Central memory CD8-positive, alpha-beta T cell (primary cell): ENCODE measurements around the gene ZEB2.

Experiments used
- ATAC-seq: fragments of 150-1000 bp; cut with Tn5 transposase; replicated peaks from 2 replicates; pipeline ENCODE4 v1.10.0; 2022; ENCODE audit warnings: mild to moderate bottlenecking, moderate FRiP score, moderate number of reproducible peaks; ENCODE audit not compliant: poor library complexity, severe bottlenecking; ENCODE audit errors: extremely low read depth
- DNase-seq, 2 donors: peaks; one replicate each; pipeline ENCODE4 v3.0.0; 2021; ENCODE audit warnings: low spot score in 2 of 2
- H3K27ac Mint-ChIP-seq: one replicate; pipeline ENCODE4 v1.8.0; 2022; ENCODE audit warnings: low read depth, mild to moderate bottlenecking, moderate library complexity, mixed read lengths
- H3K27me3 Mint-ChIP-seq: one replicate; pipeline ENCODE4 v1.8.0; 2022; ENCODE audit warnings: mixed read lengths
- H3K36me3 Mint-ChIP-seq: one replicate; pipeline ENCODE4 v1.8.0; 2022; ENCODE audit warnings: mild to moderate bottlenecking, moderate library complexity, mixed read lengths; ENCODE audit not compliant: insufficient read depth
- H3K4me1 Mint-ChIP-seq: one replicate; pipeline ENCODE4 v1.8.0; 2022; ENCODE audit warnings: mixed read lengths
- H3K4me3 Mint-ChIP-seq: one replicate; pipeline ENCODE4 v1.8.0; 2022; ENCODE audit warnings: mild to moderate bottlenecking, moderate library complexity, mixed read lengths
- H3K9me3 Mint-ChIP-seq: one replicate; pipeline ENCODE4 v1.8.0; 2022; ENCODE audit warnings: mixed read lengths

The ZEB2 gene

GRCh38 chr2:144509001-144509878 lies 10.7 kb downstream of the ZEB2 start:
- no peak for DNase-seq
- Mint-ChIP-seq H3K4me3 (no peak overlapping the region), H3K27me3 (peaks cover 10% of the 10 kb centered on the region), H3K9me3 (peaks cover 6% of the 10 kb centered on the region), H3K36me3 (peaks cover 81% of the 10 kb centered on the region), H3K27ac (no peak overlapping the region), H3K4me1 (peaks cover 94% of the 10 kb centered on the region)
- no peak for ATAC-seq

GRCh38 chr2:144508172-144508851 lies 11.6 kb downstream of the ZEB2 start:
- Mint-ChIP-seq H3K27ac (no peak overlapping the region), H3K36me3 (peaks cover 79% of the 10 kb centered on the region), H3K9me3 (peaks cover 6% of the 10 kb centered on the region), H3K4me3 (no peak overlapping the region), H3K4me1 (peaks cover 90% of the 10 kb centered on the region), H3K27me3 (peaks cover 10% of the 10 kb centered on the region)
- DNase-seq (peak in 1 of 2 donors; percentile 71), ATAC-seq (peak; percentile 63)

- H3K27me3 Mint-ChIP-seq = peaks cover 10% of the 10 kb centered on the region
- H3K36me3 Mint-ChIP-seq = peaks cover 74% of the 10 kb centered on the region
- ATAC-seq (no peak), DNase-seq (no peak)
- H3K9me3 Mint-ChIP-seq = peaks cover 6% of the 10 kb centered on the region
- no peak overlapping the region for H3K4me3 Mint-ChIP-seq
- no peak overlapping the region for H3K27ac Mint-ChIP-seq
- peaks cover 84% of the 10 kb centered on the region for H3K4me1 Mint-ChIP-seq
Measured at GRCh38 chr2:144507441-144508171, 12.3 kb downstream of the ZEB2 start.

GRCh38 chr2:144505245-144505831 lies 14.6 kb downstream of the ZEB2 start:
- H3K4me3 Mint-ChIP-seq = peak overlapping the region; percentile 73
- peak in 1 of 2 donors; percentile 69 for DNase-seq
- H3K27me3 Mint-ChIP-seq = peaks cover 3% of the 10 kb centered on the region
- peaks cover 64% of the 10 kb centered on the region for H3K36me3 Mint-ChIP-seq
- peaks cover 76% of the 10 kb centered on the region for H3K4me1 Mint-ChIP-seq
- peak; percentile 58 for ATAC-seq
- H3K9me3 Mint-ChIP-seq = peaks cover under 1% of the 10 kb centered on the region
- H3K27ac Mint-ChIP-seq = no peak overlapping the region

GRCh38 chr2:144504218-144504641 lies 15.7 kb downstream of the ZEB2 start:
- no peak overlapping the region for H3K27ac Mint-ChIP-seq
- no peaks in the 10 kb centered on the region for H3K9me3 Mint-ChIP-seq
- H3K4me3 Mint-ChIP-seq = peak overlapping the region; percentile 73
- H3K27me3 Mint-ChIP-seq = no peaks in the 10 kb centered on the region
- H3K4me1 Mint-ChIP-seq = peaks cover 68% of the 10 kb centered on the region
- no peak for DNase-seq
- ATAC-seq = no peak
- H3K36me3 Mint-ChIP-seq = peaks cover 55% of the 10 kb centered on the region

- no peaks in the 10 kb centered on the region for H3K9me3 Mint-ChIP-seq
- no peak overlapping the region for H3K4me3 Mint-ChIP-seq
- peaks cover 52% of the 10 kb centered on the region for H3K36me3 Mint-ChIP-seq
- no peak for ATAC-seq
- H3K4me1 Mint-ChIP-seq = peaks cover 63% of the 10 kb centered on the region
- no peaks in the 10 kb centered on the region for H3K27me3 Mint-ChIP-seq
- DNase-seq = no peak
- H3K27ac Mint-ChIP-seq = no peak overlapping the region
Measured at GRCh38 chr2:144503242-144503641, 16.7 kb downstream of the ZEB2 start.

- Mint-ChIP-seq H3K27me3 (no peaks in the 10 kb centered on the region), H3K27ac (peak overlapping the region; percentile 25), H3K36me3 (peaks cover 48% of the 10 kb centered on the region), H3K9me3 (no peaks in the 10 kb centered on the region), H3K4me3 (no peak overlapping the region), H3K4me1 (peaks cover 56% of the 10 kb centered on the region)
- DNase-seq = no peak
- ATAC-seq = no peak
Measured at GRCh38 chr2:144502369-144502768, 17.6 kb downstream of the ZEB2 start.

- DNase-seq (no peak), ATAC-seq (no peak)
- H3K27ac Mint-ChIP-seq = peak overlapping the region; percentile 54
- peaks cover 50% of the 10 kb centered on the region for H3K36me3 Mint-ChIP-seq
- H3K4me3 Mint-ChIP-seq = no peak overlapping the region
- H3K4me1 Mint-ChIP-seq = peaks cover 58% of the 10 kb centered on the region
- no peaks in the 10 kb centered on the region for H3K27me3 Mint-ChIP-seq
- no peaks in the 10 kb centered on the region for H3K9me3 Mint-ChIP-seq
Measured at GRCh38 chr2:144501627-144502026, 18.3 kb downstream of the ZEB2 start.

- H3K36me3 Mint-ChIP-seq = peaks cover 50% of the 10 kb centered on the region
- no peak for ATAC-seq
- peaks cover 59% of the 10 kb centered on the region for H3K4me1 Mint-ChIP-seq
- DNase-seq = no peak
- H3K27me3 Mint-ChIP-seq = no peaks in the 10 kb centered on the region
- H3K4me3 Mint-ChIP-seq = no peak overlapping the region
- H3K27ac Mint-ChIP-seq = peak overlapping the region; percentile 54
- H3K9me3 Mint-ChIP-seq = no peaks in the 10 kb centered on the region
Measured at GRCh38 chr2:144501118-144501517, 18.8 kb downstream of the ZEB2 start.

- H3K36me3 Mint-ChIP-seq = peaks cover 51% of the 10 kb centered on the region
- peak overlapping the region; percentile 54 for H3K27ac Mint-ChIP-seq
- peaks cover 59% of the 10 kb centered on the region for H3K4me1 Mint-ChIP-seq
- H3K9me3 Mint-ChIP-seq = no peaks in the 10 kb centered on the region
- no peak for ATAC-seq
- no peak overlapping the region for H3K4me3 Mint-ChIP-seq
- DNase-seq = no peak
- H3K27me3 Mint-ChIP-seq = no peaks in the 10 kb centered on the region
Measured at GRCh38 chr2:144500563-144500962, 19.4 kb downstream of the ZEB2 start.

GRCh38 chr2:144498277-144498676 lies 21.6 kb downstream of the ZEB2 start:
- Mint-ChIP-seq H3K4me1 (peaks cover 55% of the 10 kb centered on the region), H3K27me3 (no peaks in the 10 kb centered on the region), H3K27ac (no peak overlapping the region), H3K36me3 (peaks cover 47% of the 10 kb centered on the region), H3K4me3 (peak overlapping the region; percentile 25), H3K9me3 (no peaks in the 10 kb centered on the region)
- ATAC-seq (no peak), DNase-seq (no peak)

- Mint-ChIP-seq H3K27me3 (no peaks in the 10 kb centered on the region), H3K36me3 (peaks cover 49% of the 10 kb centered on the region), H3K4me3 (peak overlapping the region; percentile 1), H3K4me1 (peaks cover 61% of the 10 kb centered on the region), H3K9me3 (no peaks in the 10 kb centered on the region), H3K27ac (peak overlapping the region; percentile 47)
- ATAC-seq = no peak
- DNase-seq = no peak
Measured at GRCh38 chr2:144496977-144497598, 22.8 kb downstream of the ZEB2 start.
